H9 (cell line): ENCODE results near the gene TMEM129. TPM values are rescaled to one million over a fixed set of nuclear protein-coding genes. Genes with fewer than 3 reads are reported as not detected.

ENCODE experiments used
- DNase-seq: peaks from one replicate; pipeline ENCODE4 v3.0.0-alpha.2; 2017
- H2AFZ ChIP-seq: one replicate; pipeline ENCODE4 v1.6.1; 2013; ENCODE audit warnings: mild to moderate bottlenecking, low read length, control low read depth, moderate library complexity
- H2AK5ac ChIP-seq: 2 replicates; pipeline ENCODE4 v1.6.1; 2013; ENCODE audit warnings: low read length, control low read depth, mixed read lengths; ENCODE audit not compliant: insufficient read length
- H2BK120ac ChIP-seq: one replicate; pipeline ENCODE4 v1.6.1; 2013; ENCODE audit warnings: low read depth, mild to moderate bottlenecking, low read length, control low read depth, inconsistent platforms; ENCODE audit not compliant: poor library complexity, severe bottlenecking
- H2BK12ac ChIP-seq: 2 replicates; pipeline ENCODE4 v1.6.1; 2013; ENCODE audit warnings: low read length, control low read depth, mixed read lengths, low read depth; ENCODE audit not compliant: insufficient read length
- H2BK15ac ChIP-seq: 2 replicates; pipeline ENCODE4 v1.6.1; 2013; ENCODE audit warnings: low read depth, low read length, control low read depth
- H2BK20ac ChIP-seq: one replicate; pipeline ENCODE4 v1.6.1; 2013; ENCODE audit warnings: low read depth, mild to moderate bottlenecking, low read length, control low read depth, inconsistent platforms; ENCODE audit not compliant: poor library complexity, severe bottlenecking
- H2BK5ac ChIP-seq: 2 replicates; pipeline ENCODE4 v1.6.1; 2013; ENCODE audit warnings: low read length, control low read depth, mixed read lengths; ENCODE audit not compliant: insufficient read length
- H3K14ac ChIP-seq: 2 replicates; pipeline ENCODE4 v1.6.1; 2013; ENCODE audit warnings: low read length, control low read depth; ENCODE audit not compliant: insufficient read depth
- H3K18ac ChIP-seq: 2 replicates; pipeline ENCODE4 v1.6.1; 2013; ENCODE audit warnings: low read depth, mild to moderate bottlenecking, mixed read lengths, low read length, control low read depth; ENCODE audit not compliant: insufficient read length
- H3K23ac ChIP-seq: 2 replicates; pipeline ENCODE4 v1.6.1; 2013; ENCODE audit warnings: low read length, control low read depth, mixed read lengths, low read depth; ENCODE audit not compliant: insufficient read length
- H3K23me2 ChIP-seq: 2 replicates; pipeline ENCODE4 v1.6.1; 2013; ENCODE audit warnings: low read depth, mild to moderate bottlenecking, mixed read lengths, low read length, control low read depth; ENCODE audit not compliant: insufficient read length, poor library complexity, severe bottlenecking
- H3K27ac ChIP-seq: 2 replicates; pipeline ENCODE4 v1.5.1; 2013; ENCODE audit warnings: low read length, control low read depth, mixed read lengths, low read depth; ENCODE audit not compliant: insufficient read length
- H3K27me3 ChIP-seq: 2 replicates; pipeline ENCODE4 v1.6.1; 2013; ENCODE audit warnings: low read length, control low read depth, inconsistent platforms; ENCODE audit not compliant: insufficient read depth
- H3K4ac ChIP-seq: 2 replicates; pipeline ENCODE4 v1.6.1; 2013; ENCODE audit warnings: low read depth, mild to moderate bottlenecking, control low read depth, inconsistent platforms, low read length, moderate library complexity
- H3K4me1 ChIP-seq: 2 replicates; pipeline ENCODE4 v1.6.1; 2013; ENCODE audit warnings: low read length, control low read depth, inconsistent platforms; ENCODE audit not compliant: insufficient read depth
- H3K4me2 ChIP-seq: 2 replicates; pipeline ENCODE4 v1.6.1; 2013; ENCODE audit warnings: low read length, control low read depth, mixed read lengths; ENCODE audit not compliant: insufficient read length, insufficient read depth
- H3K56ac ChIP-seq: 2 replicates; pipeline ENCODE4 v1.6.1; 2013; ENCODE audit warnings: low read depth, mild to moderate bottlenecking, mixed read lengths, low read length, control low read depth; ENCODE audit not compliant: insufficient read length
- H3K79me1 ChIP-seq: 2 replicates; pipeline ENCODE4 v1.6.1; 2013; ENCODE audit warnings: low read depth, mild to moderate bottlenecking, moderate library complexity, low read length, control low read depth, inconsistent platforms; ENCODE audit not compliant: insufficient read depth, poor library complexity, severe bottlenecking
- H3K79me2 ChIP-seq: 2 replicates; pipeline ENCODE4 v1.6.1; 2013; ENCODE audit warnings: low read length, control low read depth, inconsistent platforms; ENCODE audit not compliant: insufficient read depth
- H3K9ac ChIP-seq: 2 replicates; pipeline ENCODE4 v1.6.1; 2013; ENCODE audit warnings: low read length, control low read depth, mixed read lengths; ENCODE audit not compliant: insufficient read length; ENCODE audit errors: extremely low read depth
- H3K9me3 ChIP-seq: one replicate; pipeline ENCODE4 v1.6.1; 2013; ENCODE audit warnings: low read depth, low read length, inconsistent platforms; ENCODE audit not compliant: control insufficient read depth
- H3T11ph ChIP-seq: one replicate; pipeline ENCODE4 v1.6.1; 2013; ENCODE audit warnings: mild to moderate bottlenecking, low read length, control low read depth, inconsistent platforms
- H4K20me1 ChIP-seq: one replicate; pipeline ENCODE4 v1.6.1; 2013; ENCODE audit not compliant: control insufficient read depth, insufficient read length, insufficient read depth
- H4K5ac ChIP-seq: 2 replicates; pipeline ENCODE4 v1.6.1; 2013; ENCODE audit warnings: low read depth, mild to moderate bottlenecking, mixed read lengths, low read length, control low read depth; ENCODE audit not compliant: insufficient read length
- H4K8ac ChIP-seq: replicated peaks from 2 replicates; pipeline ENCODE4 v1.6.1; 2013; ENCODE audit warnings: low read length, control low read depth, mixed read lengths, low read depth; ENCODE audit not compliant: insufficient read length
- H4K91ac ChIP-seq: 2 replicates; pipeline ENCODE4 v1.6.1; 2013; ENCODE audit warnings: low read depth, mild to moderate bottlenecking, moderate library complexity, mixed read lengths, low read length, control low read depth; ENCODE audit not compliant: insufficient read length
- H3K27ac Mint-ChIP-seq, 3 experiments: 2 replicates in 2 of 3; 3 replicates in 1 of 3; pipeline ENCODE4 v1.8.0; 2020 to 2021; ENCODE audit warnings: mixed read lengths in 3 of 3, mild to moderate bottlenecking in 1 of 3, moderate library complexity in 1 of 3
- H3K27me3 Mint-ChIP-seq: 2 replicates; pipeline ENCODE4 v1.8.0; 2021; ENCODE audit warnings: low read depth, mild to moderate bottlenecking, moderate library complexity, mixed read lengths
- H3K36me3 Mint-ChIP-seq, 3 experiments: 2 replicates in 2 of 3; 3 replicates in 1 of 3; pipeline ENCODE4 v1.8.0; 2020 to 2021; ENCODE audit warnings: low read depth in 3 of 3, mixed read lengths in 3 of 3; ENCODE audit not compliant: insufficient read depth in 1 of 3
- H3K4me1 Mint-ChIP-seq, 2 experiments: 2 replicates each; pipeline ENCODE4 v1.8.0; 2020; ENCODE audit warnings: mixed read lengths in 2 of 2
- H3K4me3 Mint-ChIP-seq, 2 experiments: 2 replicates in 1 of 2; 3 replicates in 1 of 2; pipeline ENCODE4 v1.8.0; 2020 to 2021; ENCODE audit warnings: mild to moderate bottlenecking in 2 of 2, mixed read lengths in 2 of 2, moderate library complexity in 1 of 2
- H3K9me3 Mint-ChIP-seq, 2 experiments: 2 replicates in 1 of 2; 3 replicates in 1 of 2; pipeline ENCODE4 v1.8.0; 2020; ENCODE audit warnings: mild to moderate bottlenecking in 2 of 2, mixed read lengths in 2 of 2, moderate library complexity in 1 of 2
- WGBS: extraction: QIAGEN DNeasy Blood & Tissue Kit; methylation state at CpG from one replicate; pipeline ENCODE4 v1.1.7; 2013; ENCODE audit warnings: missing lambda C conversion rate, low lambda C conversion rate, mixed read lengths; ENCODE audit not compliant: insufficient read length; ENCODE audit errors: extremely low coverage; 5-methylcytosine and 5-hydroxymethylcytosine counted together
- total RNA-seq: library from RNA; stranded (reverse); gene quantifications from 2 replicates; pipeline ENCODE4 v1.2.1, GENCODE V29; 2021
- TF ChIP-seq, protein P1 (sequence below): fragments of 200-600 bp; sonication (generic); conservative IDR thresholded peaks from 3 replicates; pipeline ENCODE4 v1.8.0; 2021; ENCODE audit warnings: antibody characterized with exemption, mild to moderate bottlenecking

Gene TMEM129
- total RNA-seq, 1 experiment from 2014 or later = 27.3 TPM

DNA sequence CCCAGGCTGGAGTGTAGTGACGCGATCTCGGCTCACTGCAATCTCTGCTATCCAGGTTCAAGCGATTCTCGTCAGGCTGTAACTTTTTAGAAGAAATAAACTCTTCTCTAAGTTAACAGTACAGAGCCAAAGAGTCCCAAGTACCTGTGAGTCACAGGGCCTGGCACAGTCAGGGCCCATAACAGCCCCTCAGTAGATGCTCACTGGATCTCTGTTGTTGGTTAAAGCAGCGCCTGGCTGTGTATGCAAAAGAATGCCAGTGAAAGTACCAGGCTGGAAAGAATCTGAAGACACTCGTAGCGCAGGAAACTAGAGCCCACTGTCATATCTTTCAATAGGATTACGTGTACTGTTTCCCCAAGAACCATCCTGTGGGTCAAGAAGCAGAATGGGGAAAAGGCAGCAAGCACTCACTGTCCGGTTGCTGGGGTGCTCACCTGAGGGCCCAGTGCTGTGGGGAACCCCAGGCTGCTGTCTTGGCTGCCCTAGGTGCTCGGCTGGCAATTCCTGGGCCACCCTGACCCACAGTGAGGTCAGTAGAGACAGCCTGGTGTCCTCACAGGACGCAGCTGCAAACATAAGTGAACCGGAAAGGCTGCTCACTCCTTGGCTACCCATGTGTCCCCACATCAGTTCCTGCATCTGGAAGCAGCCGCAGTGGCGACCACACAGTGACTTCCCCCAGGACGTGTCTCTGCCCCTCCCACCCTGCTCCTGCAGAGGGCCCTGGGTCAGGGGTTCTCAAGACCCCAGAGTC is 5.9 kb downstream of the TMEM129 start:
- Histone ChIP-seq H3K23me2 (peaks cover 17% of the 10 kb centered on the region), H4K8ac (no peak overlapping the region), H2BK12ac (no peak overlapping the region), H2BK20ac (no peak overlapping the region), H3K27me3 (no peaks in the 10 kb centered on the region), H3K4me1 (no peaks in the 10 kb centered on the region), H3K18ac (no peak overlapping the region), H3K9ac (peak overlapping the region; percentile 2), H4K91ac (no peak overlapping the region), H3K23ac (no peak overlapping the region), H3T11ph (no peak overlapping the region), H2BK120ac (no peak overlapping the region), H2BK15ac (no peak overlapping the region), H2BK5ac (no peak overlapping the region), H4K20me1 (peaks cover under 1% of the 10 kb centered on the region), H3K56ac (no peak overlapping the region), H3K9me3 (no peaks in the 10 kb centered on the region), H3K4ac (no peak overlapping the region), H3K14ac (no peak overlapping the region), H3K79me2 (peaks cover 1% of the 10 kb centered on the region; the same call in 1 of the 2 replicates), H3K4me2 (no peak overlapping the region), H2AK5ac (no peak overlapping the region), H4K5ac (no peak overlapping the region), H3K79me1 (peaks cover 5% of the 10 kb centered on the region), H2AFZ (no peak overlapping the region), H3K27ac (no peak overlapping the region)
- Mint-ChIP-seq H3K4me3 (no peak overlapping the region), H3K4me1 (peaks cover 24 to 37% of the 10 kb centered on the region in 2 experiments), H3K27me3 (no peaks in the 10 kb centered on the region; the same call in 1 of the 2 replicates), H3K36me3 (peaks cover 8 to 28% (median 23%) of the 10 kb centered on the region in 3 experiments), H3K27ac (peak overlapping the region in 2 of 3 experiments; percentile 18 to 44; a peak in 1 of 7 replicates), H3K9me3 (peaks cover 0 to 3% of the 10 kb centered on the region in 2 experiments; a peak in 1 of 5 replicates)
- TF ChIP-seq, protein P1, sequence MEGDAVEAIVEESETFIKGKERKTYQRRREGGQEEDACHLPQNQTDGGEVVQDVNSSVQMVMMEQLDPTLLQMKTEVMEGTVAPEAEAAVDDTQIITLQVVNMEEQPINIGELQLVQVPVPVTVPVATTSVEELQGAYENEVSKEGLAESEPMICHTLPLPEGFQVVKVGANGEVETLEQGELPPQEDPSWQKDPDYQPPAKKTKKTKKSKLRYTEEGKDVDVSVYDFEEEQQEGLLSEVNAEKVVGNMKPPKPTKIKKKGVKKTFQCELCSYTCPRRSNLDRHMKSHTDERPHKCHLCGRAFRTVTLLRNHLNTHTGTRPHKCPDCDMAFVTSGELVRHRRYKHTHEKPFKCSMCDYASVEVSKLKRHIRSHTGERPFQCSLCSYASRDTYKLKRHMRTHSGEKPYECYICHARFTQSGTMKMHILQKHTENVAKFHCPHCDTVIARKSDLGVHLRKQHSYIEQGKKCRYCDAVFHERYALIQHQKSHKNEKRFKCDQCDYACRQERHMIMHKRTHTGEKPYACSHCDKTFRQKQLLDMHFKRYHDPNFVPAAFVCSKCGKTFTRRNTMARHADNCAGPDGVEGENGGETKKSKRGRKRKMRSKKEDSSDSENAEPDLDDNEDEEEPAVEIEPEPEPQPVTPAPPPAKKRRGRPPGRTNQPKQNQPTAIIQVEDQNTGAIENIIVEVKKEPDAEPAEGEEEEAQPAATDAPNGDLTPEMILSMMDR = no peak
- peak; percentile 26 for DNase-seq
- WGBS = no CpG with 5 or more reads among the region's 16 CpGs
